ENCODE data around the gene C19orf67.
"Not testable (repeated sequence)": the region's sequence is repeated elsewhere in the genome, so short reads cannot be mapped to it uniquely, and the experiment has no call there.

Gene C19orf67

DNA sequence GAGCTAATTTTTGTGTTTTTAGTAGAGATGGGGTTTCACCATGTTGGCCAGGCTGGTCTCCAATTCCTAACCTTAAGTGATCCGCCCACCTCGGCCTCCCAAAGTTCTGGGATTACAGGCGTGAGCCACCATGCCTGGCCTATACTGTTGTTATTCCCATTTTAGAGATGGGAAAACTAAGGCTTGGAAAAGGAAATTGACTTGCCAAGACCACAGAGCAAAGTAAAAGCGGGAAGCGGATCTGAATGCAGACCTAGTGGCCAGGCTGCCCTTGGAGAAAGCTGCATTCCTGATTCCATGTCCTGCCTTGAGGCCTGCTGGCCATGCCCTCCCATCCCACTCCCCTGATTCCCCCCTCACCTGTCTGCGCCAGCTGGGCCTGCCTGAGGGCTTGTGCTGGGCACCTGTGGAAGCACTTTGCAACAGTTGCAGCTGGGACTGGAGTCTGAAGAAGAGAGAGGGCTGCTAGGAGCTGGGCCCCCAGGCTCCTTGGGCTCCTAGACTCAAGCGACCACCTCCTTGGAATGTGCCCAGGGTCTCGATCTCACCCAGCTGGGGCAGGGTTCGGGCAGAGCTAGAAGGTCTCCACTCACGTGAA lies 29.4 kb downstream of the C19orf67 start:
- no peak for DNase-seq (ENCODE audit: low spot score)

DNA sequence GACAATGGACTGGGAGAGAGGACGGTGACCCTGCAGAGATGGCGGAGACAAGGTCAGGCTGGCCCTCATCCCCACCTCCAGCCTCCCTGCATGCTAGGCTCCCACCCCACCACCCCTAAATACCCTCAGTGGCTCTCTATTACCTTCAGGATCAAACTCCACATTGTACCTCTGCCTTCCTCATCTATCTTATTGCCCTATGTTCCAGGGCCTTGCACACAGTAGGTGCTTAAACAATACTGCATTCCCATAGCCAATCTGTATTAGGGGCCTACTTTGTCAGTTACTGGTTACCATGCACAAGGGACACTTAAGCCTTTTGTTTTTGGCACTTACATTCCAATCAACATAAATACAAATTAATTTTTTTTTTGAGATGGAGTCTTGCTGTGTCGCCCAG lies 30.2 kb downstream of the C19orf67 start:
- no peak for DNase-seq (ENCODE audit: low spot score)

DNA sequence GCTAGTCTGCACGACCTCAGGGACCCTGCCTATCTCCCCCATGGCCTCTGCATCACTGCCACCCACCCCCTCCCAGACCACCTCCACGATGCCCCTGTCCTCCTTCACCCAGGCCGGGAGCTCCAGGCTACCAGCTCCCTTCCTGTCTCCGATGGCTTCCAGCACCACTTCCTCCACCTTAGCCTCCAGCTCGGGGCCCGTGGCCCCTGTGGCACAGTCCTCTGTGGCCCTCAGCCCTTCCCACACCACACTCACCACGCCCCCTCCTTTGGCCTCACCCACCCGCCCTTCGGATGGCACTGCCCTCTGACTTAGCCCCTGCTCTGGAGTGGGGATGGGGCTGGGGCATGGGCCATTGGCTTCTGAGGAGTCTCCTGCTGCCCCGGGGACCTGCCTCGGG lies 30.9 kb downstream of the C19orf67 start:
- no peak for DNase-seq (ENCODE audit: low spot score)

DNA sequence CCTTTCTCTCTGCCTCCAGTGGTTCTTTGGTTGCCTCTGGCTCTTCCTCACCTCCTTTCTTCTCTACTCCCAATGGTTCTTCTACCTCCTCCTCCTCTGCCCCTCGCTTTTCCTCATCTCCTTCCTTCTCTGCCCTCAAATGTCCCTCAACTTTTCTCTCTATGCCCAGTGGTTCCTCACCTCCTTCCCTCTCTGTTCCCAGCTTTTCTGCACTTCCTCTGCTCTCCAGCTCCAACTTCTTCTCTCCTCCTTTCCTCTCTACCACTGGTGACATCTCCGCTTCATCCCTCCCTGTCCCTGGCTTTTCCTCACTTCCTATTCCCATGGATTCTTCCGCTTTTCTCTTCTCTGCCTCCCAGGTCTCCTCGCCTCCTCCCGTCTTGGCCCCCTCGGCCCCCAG lies 31.5 kb downstream of the C19orf67 start:
- DNase-seq (ENCODE audit: low spot score) = no peak

DNA sequence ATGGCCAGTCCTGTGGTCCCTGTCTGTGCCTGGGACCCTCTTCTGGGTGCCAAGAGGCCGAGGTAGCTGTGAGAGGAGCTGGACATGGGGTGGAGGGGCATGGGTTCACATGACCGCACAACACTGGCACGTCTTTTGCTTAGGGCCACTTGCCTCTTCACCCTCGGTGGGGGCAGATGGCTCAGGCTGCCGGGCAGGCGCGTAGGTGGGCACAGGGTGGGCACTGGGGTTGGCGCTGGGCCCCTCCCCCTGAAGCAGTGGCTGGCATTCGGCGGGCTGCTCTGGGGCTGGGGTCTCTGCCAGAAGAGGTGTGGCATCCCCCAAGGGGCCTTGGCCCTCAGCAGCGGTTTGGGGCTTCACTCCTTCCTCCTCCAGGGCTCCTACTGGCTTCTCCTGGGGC lies 32.1 kb downstream of the C19orf67 start:
- DNase-seq (ENCODE audit: low spot score) = no peak

DNA sequence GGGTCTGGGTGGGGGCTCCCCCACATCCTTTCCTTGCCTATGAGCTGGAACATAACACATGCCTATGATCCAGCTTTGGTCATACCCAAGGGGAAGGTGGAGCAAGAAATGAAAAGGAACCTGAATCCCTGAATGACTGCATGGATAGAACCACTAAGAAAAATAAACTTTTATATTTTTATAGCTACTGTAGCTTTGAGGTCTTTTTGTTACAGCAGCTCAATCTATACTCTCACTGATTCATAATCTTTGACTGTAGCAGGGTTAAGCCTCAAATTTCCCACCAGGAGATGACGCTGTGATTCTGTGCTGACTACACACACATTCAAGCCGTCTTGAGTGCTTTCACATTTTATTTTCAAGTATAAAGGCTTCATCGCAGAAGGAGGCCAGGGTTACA lies 32.6 kb downstream of the C19orf67 start:
- DNase-seq (ENCODE audit: low spot score) = no peak

DNA sequence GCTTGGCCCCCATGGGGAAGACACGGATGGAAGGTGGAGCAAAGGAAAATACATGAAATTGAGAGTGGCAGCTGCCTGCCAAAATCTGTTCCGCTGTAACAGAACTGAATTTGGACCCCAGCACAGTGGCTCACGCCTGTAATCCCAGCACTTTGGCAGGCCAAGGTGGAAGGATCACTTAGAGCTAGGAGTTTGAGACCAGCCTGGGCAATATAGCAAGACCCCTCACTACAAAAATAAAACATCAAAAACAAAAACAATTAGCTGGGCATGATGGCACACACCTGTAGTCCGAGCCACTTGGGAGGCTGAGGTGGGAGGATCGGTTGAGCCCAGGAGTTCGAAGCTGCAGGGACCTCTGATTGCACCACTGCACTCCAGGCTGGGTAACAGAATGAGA lies 33.1 kb downstream of the C19orf67 start:
- DNase-seq (ENCODE audit: low spot score) = no peak

DNA sequence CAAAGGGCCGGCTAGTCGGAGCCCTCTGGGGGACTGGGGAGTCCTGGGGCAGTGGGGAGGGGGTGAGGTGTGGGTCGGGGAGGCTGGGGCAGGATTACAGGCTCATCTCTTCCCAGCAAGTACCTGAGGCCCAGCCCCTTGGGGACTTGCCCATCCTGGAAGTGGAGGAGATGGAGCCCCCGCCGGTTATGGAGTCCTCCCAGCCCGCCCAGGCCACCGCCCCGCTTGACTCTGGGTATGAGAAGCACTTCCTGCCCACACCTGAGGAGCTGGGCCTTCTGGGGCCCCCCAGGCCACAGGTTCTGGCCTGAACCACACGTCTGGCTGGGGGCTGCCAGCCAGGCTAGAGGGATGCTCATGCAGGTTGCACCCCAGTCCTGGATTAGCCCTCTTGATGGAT lies 33.6 kb downstream of the C19orf67 start:
- no peak for DNase-seq (ENCODE audit: low spot score)

DNA sequence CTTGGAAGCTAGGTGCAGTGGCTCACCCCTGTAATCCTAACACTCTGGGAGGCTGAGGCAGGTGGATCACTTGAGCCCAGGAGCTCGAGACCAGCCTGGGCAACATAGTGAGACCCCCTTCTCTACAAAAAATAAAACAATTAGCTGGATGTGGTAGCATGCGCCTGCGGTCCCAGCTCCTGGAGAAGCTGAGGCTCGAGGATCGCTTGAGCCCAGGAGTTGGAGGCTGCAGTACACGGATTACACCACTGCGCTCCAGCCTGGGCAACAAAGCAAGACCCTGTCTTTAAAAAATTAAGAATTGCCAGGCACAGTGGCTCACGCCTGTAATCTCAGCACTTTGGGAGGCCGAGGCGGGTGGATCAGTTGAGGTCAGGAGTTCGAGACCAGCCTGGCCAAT lies 34.6 kb downstream of the C19orf67 start:
- not testable (repeated sequence) for DNase-seq (ENCODE audit: low spot score)

DNA sequence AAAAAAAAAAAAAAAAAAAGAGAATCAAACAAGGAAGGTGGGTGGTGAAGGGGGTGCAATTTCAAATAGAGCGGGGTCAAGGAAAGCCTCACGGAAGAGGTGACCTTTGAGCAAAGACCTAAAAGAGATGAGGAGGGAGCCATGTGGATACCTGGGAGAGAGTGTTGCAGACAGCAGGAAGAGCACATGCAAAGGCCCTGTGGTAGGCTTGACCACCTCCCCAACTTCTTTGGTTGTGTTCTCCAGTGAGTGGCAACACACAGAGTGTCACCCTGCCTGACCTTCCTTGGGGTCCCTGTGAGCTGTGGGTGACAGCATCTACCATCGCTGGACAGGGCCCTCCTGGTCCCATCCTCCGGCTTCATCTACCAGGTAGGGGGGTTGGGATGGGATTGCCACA lies 35.1 kb downstream of the C19orf67 start:
- DNase-seq (ENCODE audit: low spot score) = no peak

DNA sequence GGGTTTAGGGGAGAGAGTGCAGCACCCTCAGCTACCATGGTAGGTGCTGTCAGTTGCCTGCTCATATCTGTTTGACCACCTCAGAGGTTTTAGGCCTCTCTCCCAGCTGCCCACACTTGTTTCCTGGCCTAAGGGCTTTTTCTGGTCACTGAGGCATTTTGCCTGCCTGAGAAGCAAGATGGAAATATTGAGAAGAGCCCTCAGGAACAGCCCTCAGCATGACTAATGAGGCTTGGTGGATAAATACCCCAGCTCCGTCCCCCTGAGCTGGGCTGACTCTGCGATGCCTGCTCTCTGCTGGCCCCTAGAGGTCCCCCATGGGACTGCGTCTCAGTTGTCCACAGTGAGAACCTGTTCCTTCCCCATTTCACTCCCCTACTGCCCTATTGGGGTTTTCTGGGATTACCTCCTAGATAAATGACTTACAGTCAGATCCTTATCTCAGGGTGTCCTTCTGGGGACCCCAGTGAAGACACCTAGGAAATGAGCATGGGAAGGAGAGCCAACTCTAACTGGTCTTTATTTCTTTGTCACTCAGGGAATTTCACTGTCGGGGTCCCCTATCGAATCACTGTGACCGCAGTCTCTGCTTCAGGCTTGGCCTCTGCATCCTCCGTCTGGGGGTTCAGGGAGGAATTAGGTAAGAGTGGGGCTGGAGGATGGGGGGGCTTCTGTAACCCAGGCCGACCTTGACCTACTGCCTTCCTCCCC lies 37.0 kb downstream of the C19orf67 start:
- peak; percentile 71 for DNase-seq (ENCODE audit: low spot score)

DNA sequence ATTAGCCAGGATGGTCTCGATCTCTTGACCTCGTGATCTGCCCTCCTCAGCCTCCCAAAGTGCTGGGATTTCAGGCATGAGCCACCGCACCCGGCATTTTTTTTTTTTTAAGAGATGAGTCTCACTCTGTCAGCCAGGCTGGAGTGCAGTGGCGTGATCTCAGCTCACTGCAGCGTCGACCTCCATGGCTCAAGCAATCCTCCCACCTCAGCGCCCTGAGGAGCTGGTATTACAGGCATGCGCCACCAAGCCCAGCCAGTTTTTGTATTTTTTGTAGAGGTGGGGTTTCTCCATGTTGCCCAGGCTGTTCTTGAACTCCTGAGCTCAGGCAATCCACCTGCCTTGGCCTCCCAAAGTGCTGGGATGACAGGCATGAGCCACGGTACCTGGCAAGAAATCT lies 37.7 kb downstream of the C19orf67 start:
- DNase-seq (ENCODE audit: low spot score) = not testable (repeated sequence)

DNA sequence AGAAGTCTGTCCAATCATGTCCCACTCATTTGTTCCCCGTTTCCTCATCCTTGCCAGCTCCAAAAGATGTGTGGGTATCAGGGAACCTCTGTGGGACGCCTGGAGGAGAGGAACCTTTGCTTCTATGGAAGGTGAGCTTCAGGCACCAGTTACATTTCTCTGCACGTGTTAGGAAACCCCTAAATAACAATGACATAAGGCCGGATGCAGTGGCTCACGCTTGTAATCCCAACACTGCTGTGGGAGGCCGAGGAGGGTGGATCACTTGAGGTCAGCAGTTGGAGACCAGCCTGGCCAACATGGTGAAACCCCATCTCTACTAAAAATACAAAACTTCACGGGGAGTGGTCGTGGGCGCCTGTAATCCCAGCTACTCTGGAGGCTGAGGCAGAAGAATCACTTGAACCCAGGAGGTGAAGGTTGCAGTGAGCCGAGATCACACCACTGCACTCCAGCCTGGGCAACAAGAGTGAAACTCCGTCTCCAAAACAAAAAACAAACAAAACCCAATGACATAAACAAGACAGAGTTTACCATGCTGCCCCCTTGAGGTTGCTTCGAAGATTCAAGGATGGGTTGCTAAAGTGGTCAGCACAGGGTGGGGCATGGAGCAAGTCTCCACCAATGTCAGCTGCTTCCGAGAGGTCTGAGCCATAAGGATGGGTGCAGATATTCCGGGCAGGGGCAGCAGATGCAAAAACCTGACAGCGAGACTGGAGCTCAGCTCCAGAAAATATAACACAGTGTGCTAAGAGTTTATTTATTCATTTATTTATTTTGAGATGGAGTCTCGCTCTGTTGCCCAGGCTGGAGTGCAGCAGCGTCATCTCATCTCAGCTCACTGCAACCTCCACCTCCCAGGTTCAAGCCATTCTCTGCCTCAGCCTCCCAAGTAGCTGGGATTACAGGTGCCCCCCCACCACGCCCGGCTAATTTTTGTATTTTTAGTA lies 42.6 kb downstream of the C19orf67 start:
- DNase-seq (ENCODE audit: low spot score) = peak; percentile 57

DNA sequence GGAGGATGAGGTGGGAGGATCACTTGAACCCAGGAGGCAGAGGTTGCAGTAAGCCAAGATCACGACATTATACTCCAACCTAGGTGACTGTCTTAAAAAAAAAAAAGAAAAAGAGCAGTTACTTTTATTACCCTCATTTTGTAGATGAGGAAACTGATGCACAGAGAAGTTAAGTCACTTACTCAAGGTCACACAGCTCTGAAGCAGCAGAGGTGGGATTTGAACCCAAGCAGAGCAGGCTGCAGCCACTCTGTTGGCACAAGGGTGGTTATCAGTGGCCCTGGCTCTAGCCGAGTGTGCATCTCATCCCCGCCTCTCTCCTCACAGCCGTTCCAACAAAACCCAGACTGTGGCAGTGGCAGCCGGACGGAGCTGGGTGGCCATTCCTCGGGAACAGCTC lies 46.4 kb downstream of the C19orf67 start:
- no peak for DNase-seq (ENCODE audit: low spot score)

DNA sequence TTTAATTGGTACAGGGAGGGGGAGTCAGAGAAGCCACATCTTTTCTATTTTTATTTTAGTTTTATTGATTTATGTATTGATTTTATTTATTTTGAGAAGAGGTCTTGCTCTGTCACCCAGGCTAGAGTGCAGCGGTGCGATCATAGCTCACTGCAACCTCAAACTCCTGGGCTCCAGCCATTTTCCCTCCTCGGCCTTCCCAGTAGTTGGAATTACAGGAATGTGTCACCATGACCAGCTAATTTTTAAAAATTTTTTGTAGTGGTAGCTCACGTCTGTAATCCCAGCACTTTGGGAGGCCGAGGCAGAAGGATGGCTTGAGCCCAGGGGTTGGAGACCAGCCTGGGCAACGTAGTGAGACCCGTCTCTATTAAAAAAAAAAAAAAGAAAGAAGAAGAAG lies 49.9 kb downstream of the C19orf67 start:
- DNase-seq (ENCODE audit: low spot score) = no peak

DNA sequence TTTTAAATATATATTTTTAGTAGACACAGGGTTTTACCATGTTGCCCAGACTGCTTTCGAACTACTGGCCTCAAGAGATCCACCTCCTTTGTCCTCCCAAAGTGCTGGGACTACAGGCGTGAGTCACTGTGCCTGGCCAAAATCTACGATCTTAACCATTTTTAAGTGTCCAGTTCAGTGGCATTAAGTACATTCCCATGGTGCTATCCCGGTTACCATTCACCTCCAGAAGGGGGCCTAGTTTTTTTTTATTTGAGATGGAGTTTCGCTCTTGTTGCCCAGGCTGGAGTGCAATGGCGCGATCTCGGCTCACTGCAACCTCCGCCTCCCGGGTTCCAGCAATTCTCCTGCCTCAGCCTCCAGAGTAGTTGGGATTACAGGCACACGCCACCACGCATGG lies 50.4 kb downstream of the C19orf67 start:
- not testable (repeated sequence) for DNase-seq (ENCODE audit: low spot score)

DNA sequence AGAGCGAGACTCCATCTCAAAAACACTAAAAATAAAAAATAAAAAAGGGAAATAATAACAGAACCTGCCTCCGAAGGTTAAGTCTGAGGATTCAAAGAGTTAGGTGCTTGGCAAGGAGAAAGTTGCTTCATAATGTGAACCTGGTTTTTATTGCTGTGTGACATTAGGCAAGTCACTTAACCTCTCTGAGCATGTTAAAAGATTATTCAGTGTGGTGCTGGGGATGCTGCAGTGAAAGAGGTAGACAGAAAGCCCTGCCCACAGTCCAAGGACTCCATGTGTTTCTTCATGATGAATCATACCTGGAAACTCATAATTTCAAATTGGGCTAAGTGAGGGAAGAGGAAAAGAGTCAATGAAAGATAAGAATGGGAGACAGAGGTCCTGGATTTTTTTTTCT lies 51.6 kb downstream of the C19orf67 start:
- no peak for DNase-seq (ENCODE audit: low spot score)

DNA sequence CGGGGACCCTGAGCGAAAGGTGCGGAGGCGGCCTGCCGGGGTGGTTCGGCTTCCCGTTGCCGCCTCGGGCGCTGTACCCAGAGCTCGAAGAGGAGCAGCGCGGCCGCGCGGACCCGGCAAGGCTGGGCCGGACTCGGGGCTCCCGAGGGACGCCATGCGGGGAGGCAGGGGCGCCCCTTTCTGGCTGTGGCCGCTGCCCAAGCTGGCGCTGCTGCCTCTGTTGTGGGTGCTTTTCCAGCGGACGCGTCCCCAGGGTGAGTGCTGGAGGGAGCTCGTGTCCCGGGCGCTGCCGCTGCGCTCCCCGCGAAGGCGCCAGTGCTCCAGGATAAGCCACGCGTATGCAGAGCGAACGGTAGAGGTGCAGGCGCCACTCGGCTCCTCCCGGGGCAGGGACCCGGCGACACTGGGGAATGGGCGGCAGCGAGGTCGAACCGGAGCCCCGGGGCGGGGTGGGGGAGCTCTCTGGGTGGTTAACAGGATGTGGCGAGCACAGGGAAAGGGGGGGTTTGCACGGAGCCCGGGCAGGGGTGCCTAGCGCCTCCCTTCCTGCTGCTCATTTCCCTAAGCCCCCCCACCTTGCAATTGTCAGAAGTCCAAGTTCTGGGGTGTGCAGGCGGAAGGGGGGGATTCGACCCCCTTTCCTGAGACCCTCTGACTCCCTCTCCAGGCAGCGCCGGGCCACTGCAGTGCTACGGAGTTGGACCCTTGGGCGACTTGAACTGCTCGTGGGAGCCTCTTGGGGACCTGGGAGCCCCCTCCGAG lies 53.7 kb downstream of the C19orf67 start, which contains the start of gene IL27RA:
Gene IL27RA, plus strand, starts transcription at position 44 of the 762 bp plus-strand sequence. Its CDS starts 111 bp downstream, at position 155.
- peak; percentile 70 for DNase-seq (ENCODE audit: low spot score)

All from activated CD4-positive, alpha-beta T cell treated with anti-CD3 and anti-CD28 coated beads, Interleukin-2, Interleukin-4, amounts not matched to agents 100 ng/mL and 50 ng/mL, durations not matched to agents 16 hours and 8 hours (primary cell).